Measurements from ENCODE around the gene CYP3A4. TPM values are rescaled to one million over a fixed set of nuclear protein-coding genes. Genes with fewer than 3 reads are reported as not detected.

The CYP3A4 gene
- total and polyA plus RNA-seq, 2 of the 8 experiments (the other 6 are each of a cell fraction or from before 2014, with no cell fraction given) = not detected

- Histone ChIP-seq H3K4me2 (ENCODE audit: insufficient read depth in 1 of 2, low read depth in 2 of 2, low read length in 2 of 2) (no peak overlapping the region), H3K9ac (replicated peaks in 1 of 4; ENCODE audit: extremely low read depth in 1 of 4, low read depth in 3 of 4, low read length in 3 of 4) (no peak overlapping the region), H2AK5ac (ENCODE audit: low read depth, low read length) (no peak overlapping the region), H4K5ac (ENCODE audit: insufficient read length, low read depth, low read length) (no peak overlapping the region), H4K20me1 (replicated peaks in 1 of 2; ENCODE audit: control insufficient read depth in 1 of 2, insufficient read depth in 2 of 2, low read length in 2 of 2) (no peaks in the 10 kb centered on the region), H3K23me2 (ENCODE audit: low read depth, low read length) (no peaks in the 10 kb centered on the region), H3K23ac (ENCODE audit: insufficient read length) (no peak overlapping the region), H2AFZ (ENCODE audit: low read length) (no peak overlapping the region), H2BK12ac (ENCODE audit: low read depth, low read length) (no peak overlapping the region), H3K56ac (replicated peaks; ENCODE audit: insufficient read length, low read depth, low read length) (no peak overlapping the region), H3K14ac (ENCODE audit: insufficient read length) (no peak overlapping the region), H3K18ac (ENCODE audit: extremely low read depth, low read length) (no peak overlapping the region), H4K8ac (ENCODE audit: extremely low read depth, insufficient read depth, low read length) (no peak overlapping the region), H3K4ac (replicated peaks; ENCODE audit: insufficient read length, low read depth, low read length) (no peak overlapping the region), H4K91ac (replicated peaks; ENCODE audit: insufficient read length, low read length) (no peak overlapping the region), H3K9me3 (ENCODE audit: insufficient read depth in 2 of 2, low read depth in 1 of 2, low read length in 1 of 2) (no peaks in the 10 kb centered on the region), H3K79me2 (ENCODE audit: control insufficient read depth in 1 of 2, insufficient read depth in 2 of 2, low read length in 2 of 2) (no peaks in the 10 kb centered on the region), H3K27me3 (replicated peaks in 1 of 4; ENCODE audit: control insufficient read depth in 3 of 4, extremely low read depth in 1 of 4, insufficient read depth in 3 of 4, low read length in 3 of 4) (no peaks in the 10 kb centered on the region), H2BK15ac (ENCODE audit: low read length) (no peak overlapping the region), H3K36me3 (ENCODE audit: control insufficient read depth in 2 of 4, insufficient read depth in 4 of 4, low read length in 3 of 4) (no peaks in the 10 kb centered on the region), H2BK20ac (ENCODE audit: low read length) (no peak overlapping the region), H3K4me1 (replicated peaks in 1 of 4; ENCODE audit: control insufficient read depth in 3 of 4, insufficient read depth in 4 of 4, low read length in 3 of 4) (peaks cover 0 to 5% (median 2%) of the 10 kb centered on the region in 4 experiments; a peak in 3 of 7 replicates), H3K79me1 (ENCODE audit: low read depth, low read length) (no peaks in the 10 kb centered on the region), H3K27ac (ENCODE audit: low read depth, low read length) (no peak overlapping the region), H3K4me3 (ENCODE audit: extremely low read depth in 1 of 4, insufficient read depth in 2 of 4, low read depth in 3 of 4, low read length in 4 of 4) (no peak overlapping the region), H2BK5ac (ENCODE audit: low read depth, low read length) (no peak overlapping the region), H2BK120ac (replicated peaks; ENCODE audit: low read depth, low read length) (no peak overlapping the region)
- ChIA-PET POLR2A (ENCODE audit: partially characterized antibody) (no interaction called here), CTCF (ENCODE audit: partially characterized antibody) (interaction anchor here (0.6 kb wide), 1 partner anchor 303 kb away, joined by 4 read pairs; no protein-coding TSS in a partner anchor)
- 91% methylated on average over 4 of the region's 4 CpGs; no CpG with 5 or more reads in 1 of the 2 experiments for WGBS, 2 experiments (ENCODE audit: extremely low coverage in 1 of 2, insufficient coverage in 1 of 2, insufficient read length in 1 of 2, insufficient replicate concordance in 2 of 2, low coverage in 1 of 2, low lambda C conversion rate in 2 of 2, missing lambda C conversion rate in 1 of 2)
- TF ChIP-seq E2F6 (IDR thresholded peaks at IDR 0.05) = no peak
- no peak for TF ChIP-seq POLR2A (IDR thresholded peaks at IDR 0.05; ENCODE audit: control extremely low read depth in 1 of 2, low read depth in 2 of 2, low read length in 2 of 2)
- TF ChIP-seq POU5F1 (IDR thresholded peaks at IDR 0.05; ENCODE audit: low read depth, low read length) = no peak
- TF ChIP-seq SP1 (IDR thresholded peaks at IDR 0.05; ENCODE audit: low read depth, low read length) = no peak
- no peak for TF ChIP-seq RNF2 (IDR thresholded peaks at IDR 0.05; ENCODE audit: borderline replicate concordance, low read depth, low read length, missing control alignments, poor library complexity, severe bottlenecking)
- no peak for TF ChIP-seq HDAC6 (IDR thresholded peaks at IDR 0.05; ENCODE audit: low read depth, low read length)
- no peak for TF ChIP-seq KDM4A (IDR thresholded peaks at IDR 0.05; ENCODE audit: low read depth, low read length, severe bottlenecking)
- no peak for TF ChIP-seq GTF2F1 (IDR thresholded peaks at IDR 0.05; ENCODE audit: borderline replicate concordance, low read depth, low read length)
- no peak for TF ChIP-seq BACH1 (IDR thresholded peaks at IDR 0.05; ENCODE audit: low read length)
- no peak for TF ChIP-seq USF2 (IDR thresholded peaks at IDR 0.05; ENCODE audit: low read length)
- no peak for FAIRE-seq
- DNase-seq (ENCODE audit: low read depth in 1 of 2, low spot score in 2 of 2) = no peak
Measured at GRCh38 chr7:99742737-99743394, 41.1 kb downstream of the CYP3A4 start.
